ENCODE data around the gene DYNC2LI1. TPM values are rescaled to one million over a fixed set of nuclear protein-coding genes. Genes with fewer than 3 reads are reported as not detected.

Gene DYNC2LI1
- polyA plus RNA-seq, 1 donor from 2014 or later = 5.6 TPM

- H3K27me3 Mint-ChIP-seq = no peaks in the 10 kb centered on the region
- peak overlapping the region in 1 of 3 donors; percentile 18 for H3K27ac Mint-ChIP-seq
- no peaks in the 10 kb centered on the region for H3K4me1 Mint-ChIP-seq
- no peaks in the 10 kb centered on the region for H3K9me3 Mint-ChIP-seq
- peaks cover 7% of the 10 kb centered on the region for H3K36me3 Mint-ChIP-seq
- no peak overlapping the region for H3K4me3 Mint-ChIP-seq
Measured at GRCh38 chr2:43790147-43790546, 16.3 kb downstream of the DYNC2LI1 start.

GRCh38 chr2:43791035-43791765, 17.4 kb downstream of the DYNC2LI1 start:
- Mint-ChIP-seq H3K4me3 (no peak overlapping the region), H3K27ac (no peak overlapping the region), H3K36me3 (peaks cover 11% of the 10 kb centered on the region), H3K27me3 (no peaks in the 10 kb centered on the region), H3K9me3 (no peaks in the 10 kb centered on the region), H3K4me1 (no peaks in the 10 kb centered on the region)

GRCh38 chr2:43792653-43793052, 18.8 kb downstream of the DYNC2LI1 start:
- Mint-ChIP-seq H3K36me3 (peaks cover 11% of the 10 kb centered on the region), H3K9me3 (no peaks in the 10 kb centered on the region), H3K27ac (no peak overlapping the region), H3K27me3 (no peaks in the 10 kb centered on the region), H3K4me3 (no peak overlapping the region), H3K4me1 (no peaks in the 10 kb centered on the region)

GRCh38 chr2:43794956-43795355, 21.1 kb downstream of the DYNC2LI1 start:
- Mint-ChIP-seq H3K4me1 (no peaks in the 10 kb centered on the region), H3K27me3 (no peaks in the 10 kb centered on the region), H3K9me3 (no peaks in the 10 kb centered on the region), H3K27ac (no peak overlapping the region), H3K36me3 (peaks cover 8% of the 10 kb centered on the region), H3K4me3 (no peak overlapping the region)

- Mint-ChIP-seq H3K27me3 (no peaks in the 10 kb centered on the region), H3K9me3 (no peaks in the 10 kb centered on the region), H3K4me3 (peak overlapping the region in 1 of 4 donors; percentile 2), H3K4me1 (no peaks in the 10 kb centered on the region), H3K36me3 (peaks cover 3% of the 10 kb centered on the region), H3K27ac (no peak overlapping the region)
Measured at GRCh38 chr2:43796206-43796605, 22.4 kb downstream of the DYNC2LI1 start.

GRCh38 chr2:43798300-43798699, 24.5 kb downstream of the DYNC2LI1 start:
- Mint-ChIP-seq H3K27me3 (no peaks in the 10 kb centered on the region), H3K4me3 (no peak overlapping the region)

GRCh38 chr2:43800894-43801293, 27.1 kb downstream of the DYNC2LI1 start:
- peaks cover 15% of the 10 kb centered on the region for H3K36me3 Mint-ChIP-seq
- no peak overlapping the region for H3K4me3 Mint-ChIP-seq
- H3K4me1 Mint-ChIP-seq = no peaks in the 10 kb centered on the region
- no peak overlapping the region for H3K27ac Mint-ChIP-seq
- no peaks in the 10 kb centered on the region for H3K27me3 Mint-ChIP-seq
- H3K9me3 Mint-ChIP-seq = no peaks in the 10 kb centered on the region

More at GRCh38 chr2:43798300-43798699, 24.5 kb downstream of the DYNC2LI1 start:
- Mint-ChIP-seq H3K27ac (no peak overlapping the region), H3K36me3 (peaks cover 11% of the 10 kb centered on the region), H3K4me1 (no peaks in the 10 kb centered on the region), H3K9me3 (no peaks in the 10 kb centered on the region)

- H3K9me3 Mint-ChIP-seq = no peaks in the 10 kb centered on the region
- peaks cover 14% of the 10 kb centered on the region for H3K36me3 Mint-ChIP-seq
- no peaks in the 10 kb centered on the region for H3K4me1 Mint-ChIP-seq
- no peak overlapping the region for H3K4me3 Mint-ChIP-seq
- no peak overlapping the region for H3K27ac Mint-ChIP-seq
- no peaks in the 10 kb centered on the region for H3K27me3 Mint-ChIP-seq
Measured at GRCh38 chr2:43802135-43802534, 28.3 kb downstream of the DYNC2LI1 start.

GRCh38 chr2:43803113-43803512, 29.3 kb downstream of the DYNC2LI1 start:
- Mint-ChIP-seq H3K4me1 (no peaks in the 10 kb centered on the region), H3K4me3 (no peak overlapping the region), H3K27me3 (no peaks in the 10 kb centered on the region), H3K36me3 (peaks cover 14% of the 10 kb centered on the region), H3K9me3 (no peaks in the 10 kb centered on the region), H3K27ac (no peak overlapping the region)

- Mint-ChIP-seq H3K4me3 (no peak overlapping the region), H3K27ac (no peak overlapping the region), H3K4me1 (no peaks in the 10 kb centered on the region), H3K27me3 (no peaks in the 10 kb centered on the region), H3K9me3 (no peaks in the 10 kb centered on the region), H3K36me3 (peaks cover 14% of the 10 kb centered on the region)
Measured at GRCh38 chr2:43806719-43807031, 32.8 kb downstream of the DYNC2LI1 start.

- no peaks in the 10 kb centered on the region for H3K4me1 Mint-ChIP-seq
- no peak overlapping the region for H3K27ac Mint-ChIP-seq
- H3K36me3 Mint-ChIP-seq = peaks cover 1% of the 10 kb centered on the region
- no peaks in the 10 kb centered on the region for H3K27me3 Mint-ChIP-seq
- no peaks in the 10 kb centered on the region for H3K9me3 Mint-ChIP-seq
- no peak overlapping the region for H3K4me3 Mint-ChIP-seq
Measured at GRCh38 chr2:43810452-43810851, 36.6 kb downstream of the DYNC2LI1 start.

GRCh38 chr2:43810888-43811287, 37.0 kb downstream of the DYNC2LI1 start:
- Mint-ChIP-seq H3K9me3 (no peaks in the 10 kb centered on the region), H3K4me1 (no peaks in the 10 kb centered on the region), H3K27ac (no peak overlapping the region), H3K36me3 (peaks cover under 1% of the 10 kb centered on the region), H3K27me3 (no peaks in the 10 kb centered on the region), H3K4me3 (no peak overlapping the region)

GRCh38 chr2:43812006-43812405, 38.2 kb downstream of the DYNC2LI1 start:
- no peaks in the 10 kb centered on the region for H3K9me3 Mint-ChIP-seq
- no peaks in the 10 kb centered on the region for H3K27me3 Mint-ChIP-seq
- H3K4me1 Mint-ChIP-seq = no peaks in the 10 kb centered on the region
- H3K27ac Mint-ChIP-seq = no peak overlapping the region
- H3K36me3 Mint-ChIP-seq = peaks cover 5% of the 10 kb centered on the region
- H3K4me3 Mint-ChIP-seq = no peak overlapping the region

- Mint-ChIP-seq H3K36me3 (peaks cover 5% of the 10 kb centered on the region), H3K4me1 (no peaks in the 10 kb centered on the region), H3K27me3 (no peaks in the 10 kb centered on the region), H3K4me3 (no peak overlapping the region), H3K9me3 (no peaks in the 10 kb centered on the region), H3K27ac (no peak overlapping the region)
Measured at GRCh38 chr2:43812947-43813346, 39.1 kb downstream of the DYNC2LI1 start.

GRCh38 chr2:43814711-43815110, 40.9 kb downstream of the DYNC2LI1 start:
- H3K36me3 Mint-ChIP-seq = peaks cover 5% of the 10 kb centered on the region
- H3K27ac Mint-ChIP-seq = no peak overlapping the region
- H3K9me3 Mint-ChIP-seq = no peaks in the 10 kb centered on the region
- no peaks in the 10 kb centered on the region for H3K27me3 Mint-ChIP-seq
- H3K4me3 Mint-ChIP-seq = no peak overlapping the region
- peaks cover 0 to 5% (median 2%) of the 10 kb centered on the region in 3 donors for H3K4me1 Mint-ChIP-seq

- Mint-ChIP-seq H3K4me3 (peak overlapping the region in 1 of 4 donors; percentile 62), H3K36me3 (peaks cover 5% of the 10 kb centered on the region), H3K27me3 (peaks cover 7% of the 10 kb centered on the region), H3K9me3 (peaks cover 0 to 2% (median 0%) of the 10 kb centered on the region in 3 donors), H3K4me1 (peaks cover 0 to 5% (median 2%) of the 10 kb centered on the region in 3 donors), H3K27ac (no peak overlapping the region)
Measured at GRCh38 chr2:43818761-43819160, 44.9 kb downstream of the DYNC2LI1 start.

Data from IgD-negative memory B cell (primary cell).